Stimulated activated CD4-positive, alpha-beta T cell treated with anti-CD3 and anti-CD28 coated beads, TNF-alpha, amount 100 ng/mL, for 1 hour (primary cell): ENCODE results near the gene PRKCE.

Experiments used
- DNase-seq, 3 donors: peaks; one replicate each; pipeline ENCODE4 v3.0.0-alpha.2; 2020; ENCODE audit warnings: low read depth in 3 of 3, low spot score in 1 of 3

PRKCE gene

DNA sequence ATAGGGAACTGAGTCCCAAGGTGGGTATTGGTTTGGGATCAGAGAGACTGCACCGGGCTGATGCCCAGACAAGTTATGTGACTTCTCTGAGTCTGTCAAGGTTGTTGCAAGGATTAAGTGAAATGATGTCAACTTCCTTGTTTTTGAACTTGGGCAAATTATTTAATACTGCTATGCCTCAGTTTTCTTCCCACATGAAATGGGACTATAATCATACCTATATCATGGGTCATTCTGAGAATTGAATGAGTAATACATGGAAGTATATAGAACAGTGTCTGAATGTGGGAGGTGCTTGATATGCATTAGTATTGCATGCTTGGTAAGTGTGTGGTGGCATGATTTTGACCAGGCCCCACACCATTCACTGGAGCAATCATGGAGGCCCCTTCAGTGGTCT lies 99.0 kb downstream of the PRKCE start:
- no peak for DNase-seq

DNA sequence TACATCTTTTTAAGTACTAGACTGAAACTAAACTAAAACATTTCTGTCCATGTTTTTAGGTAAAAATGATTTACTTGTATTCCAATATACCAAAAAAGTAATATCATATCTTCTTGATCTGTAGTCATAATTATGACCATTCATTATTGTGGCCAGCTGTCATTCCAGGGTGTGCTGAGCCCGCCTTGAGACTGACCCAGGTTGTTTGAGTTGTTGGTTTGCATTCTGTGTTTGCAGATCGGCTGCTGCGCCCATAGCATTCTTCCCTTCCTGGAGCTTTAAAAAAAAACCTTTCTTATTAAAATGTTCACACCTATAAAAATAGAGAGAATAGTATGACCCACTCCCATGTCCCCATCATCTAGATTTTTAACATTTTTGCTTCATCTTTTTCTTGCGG lies 101.9 kb downstream of the PRKCE start:
- DNase-seq = no peak

DNA sequence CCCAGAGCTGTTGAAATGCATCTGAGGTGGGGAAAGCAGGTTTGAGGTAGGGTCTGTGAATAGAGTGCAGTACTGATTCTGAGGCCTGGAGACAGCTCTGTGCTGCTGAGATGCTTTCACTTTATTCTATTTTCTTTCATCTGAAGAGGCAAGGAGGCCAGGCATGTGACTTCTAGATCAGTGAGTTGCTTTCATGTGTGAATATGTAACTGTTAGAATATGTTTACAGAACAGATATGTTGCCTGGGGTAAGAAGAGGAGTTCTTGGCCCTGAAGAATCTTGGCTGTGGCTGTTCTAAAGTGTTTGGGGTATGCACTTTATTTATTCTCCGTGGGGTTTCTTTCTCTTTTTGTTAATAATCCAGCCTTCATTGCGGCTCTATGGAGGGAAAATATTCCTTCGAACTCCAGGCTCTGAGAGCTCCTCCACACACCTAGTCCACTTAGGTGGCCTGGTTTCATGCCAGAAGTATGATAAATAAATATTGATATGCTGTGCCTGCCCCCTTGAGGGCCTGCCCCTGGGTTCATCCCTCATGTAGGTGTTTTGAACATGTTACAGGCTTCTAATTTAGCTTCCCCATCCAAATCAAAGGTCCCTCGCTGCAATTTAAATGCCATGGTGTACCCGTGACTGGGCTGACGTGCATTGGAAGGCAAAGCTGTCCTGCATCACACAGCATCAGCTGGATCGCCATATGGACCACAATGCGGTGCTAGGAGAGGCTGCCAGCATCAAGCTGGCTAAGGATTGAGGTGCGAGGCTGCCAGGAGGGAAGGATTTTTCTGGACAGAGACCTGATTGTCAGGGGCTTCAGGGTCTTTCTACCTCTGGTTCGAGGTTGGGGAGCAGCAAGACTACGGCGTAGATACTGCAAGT lies 102.9 kb downstream of the PRKCE start:
- DNase-seq = no peak

DNA sequence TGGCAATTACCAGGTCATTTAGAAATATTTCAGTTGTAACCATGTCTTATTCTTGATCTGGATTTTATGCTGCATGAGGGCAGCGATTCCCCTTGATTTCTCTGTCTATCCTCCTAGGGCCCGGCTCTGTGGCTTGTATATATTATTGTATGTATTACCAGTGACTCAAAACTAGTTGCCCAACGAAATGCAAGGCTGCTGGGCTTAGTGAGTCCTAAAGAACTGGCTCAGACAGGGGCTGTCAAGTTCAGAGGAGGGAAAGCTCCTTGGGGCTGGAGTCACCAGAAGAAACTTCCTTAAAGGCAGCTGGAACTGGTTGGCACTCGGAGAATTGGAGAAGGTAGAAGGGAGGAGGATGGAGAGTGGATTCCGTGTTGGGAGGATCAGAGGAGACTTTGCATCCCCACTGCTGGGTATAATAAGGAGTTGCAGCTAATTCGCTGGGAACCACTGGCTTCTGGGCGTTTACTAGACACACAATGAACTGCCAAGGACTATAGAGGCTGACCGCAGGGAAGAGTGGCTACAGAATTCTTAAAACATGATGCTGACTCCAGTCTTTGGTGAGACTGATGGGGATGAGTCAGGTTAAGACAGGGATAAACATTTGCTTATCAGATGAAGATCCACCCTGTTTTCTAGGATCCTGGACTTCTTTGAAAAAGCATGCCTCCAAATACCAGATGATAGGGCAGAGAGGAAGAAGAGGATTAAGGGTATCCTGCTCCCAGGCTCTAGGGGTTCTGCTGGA lies 104.3 kb downstream of the PRKCE start:
- DNase-seq = no peak

DNA sequence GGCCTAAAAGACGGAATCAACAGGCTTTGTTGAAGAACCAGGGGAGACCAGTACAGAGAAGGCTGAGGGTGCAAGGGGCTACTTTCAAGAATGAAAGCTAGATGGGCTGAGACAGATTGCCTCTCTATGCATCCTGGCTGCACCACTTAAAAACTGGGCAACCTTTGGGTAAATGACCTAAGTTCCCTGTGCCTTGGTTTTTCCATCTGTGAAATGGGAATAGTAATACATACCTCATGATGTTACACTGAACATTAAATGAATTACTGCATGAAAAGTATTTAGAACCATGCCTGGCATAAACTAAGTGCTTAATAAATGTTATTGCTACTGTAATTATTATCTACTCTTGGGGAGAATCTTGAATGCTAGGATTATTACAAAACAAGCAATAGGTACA lies 106.5 kb downstream of the PRKCE start:
- no peak for DNase-seq

DNA sequence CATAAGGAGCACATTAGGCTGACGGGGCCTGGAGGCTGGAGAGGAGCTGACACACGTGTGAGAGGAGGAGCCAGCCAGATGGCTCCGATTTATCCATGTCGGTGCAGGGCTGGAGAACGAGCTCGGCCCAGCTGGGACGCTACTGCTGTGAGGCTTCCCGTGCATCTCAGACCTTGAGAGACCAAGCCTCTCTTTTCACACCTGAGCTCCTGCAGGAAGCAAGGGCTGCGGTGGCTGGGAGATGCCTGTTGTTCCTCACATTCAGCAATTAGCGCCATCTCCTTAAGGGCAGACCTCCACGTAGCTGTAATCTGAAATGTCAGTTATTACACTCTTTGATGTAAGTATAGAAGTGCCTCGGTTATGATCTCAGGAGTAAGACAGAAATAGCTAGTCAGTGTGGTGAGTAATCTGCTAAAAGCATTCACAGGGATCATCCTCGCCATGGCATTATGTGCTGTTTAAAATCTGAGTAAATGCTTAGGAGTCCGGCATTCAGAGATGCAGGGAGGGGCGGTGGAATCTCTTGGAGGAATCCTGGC lies 107.9 kb downstream of the PRKCE start:
- DNase-seq = no peak

DNA sequence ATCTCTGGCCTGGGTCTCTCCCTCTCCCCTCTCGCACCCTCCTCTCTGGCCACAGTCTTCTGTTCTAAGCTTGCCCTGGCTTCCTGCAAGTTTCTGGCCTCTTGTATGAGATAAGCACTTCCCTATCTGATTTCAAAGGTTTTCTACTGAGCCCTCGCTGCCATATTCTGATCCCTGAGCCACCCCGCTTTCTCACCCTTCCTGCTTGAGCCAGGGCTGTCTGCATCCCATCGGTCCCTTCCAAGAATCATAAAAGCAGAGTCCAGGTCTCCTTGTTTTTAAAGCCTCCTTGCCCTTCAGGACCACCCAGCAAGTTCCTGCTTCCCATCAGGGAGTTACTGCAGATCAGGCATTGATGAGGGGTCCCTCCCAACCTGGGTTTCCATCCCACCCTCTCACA lies 110.2 kb downstream of the PRKCE start:
- no peak for DNase-seq

DNA sequence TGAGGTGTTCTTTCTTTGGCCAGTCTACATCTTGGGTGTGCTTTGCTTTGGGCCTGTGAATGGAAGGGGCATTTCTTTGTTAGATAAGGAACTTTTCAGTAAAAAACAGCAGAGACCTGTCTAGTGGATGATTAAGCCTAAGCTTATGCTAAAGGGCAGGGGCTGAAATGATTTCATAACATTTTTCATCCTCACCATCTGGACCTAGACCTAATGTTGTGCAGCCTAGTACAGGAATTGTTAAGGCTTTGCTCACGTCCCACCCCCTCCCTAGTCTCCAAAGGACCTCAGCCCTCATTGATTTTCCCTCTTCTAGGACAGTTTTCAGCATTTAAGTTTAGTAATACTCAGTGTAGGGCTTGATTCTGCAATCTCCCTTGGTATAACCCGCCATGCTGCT lies 111.8 kb downstream of the PRKCE start:
- DNase-seq = no peak

DNA sequence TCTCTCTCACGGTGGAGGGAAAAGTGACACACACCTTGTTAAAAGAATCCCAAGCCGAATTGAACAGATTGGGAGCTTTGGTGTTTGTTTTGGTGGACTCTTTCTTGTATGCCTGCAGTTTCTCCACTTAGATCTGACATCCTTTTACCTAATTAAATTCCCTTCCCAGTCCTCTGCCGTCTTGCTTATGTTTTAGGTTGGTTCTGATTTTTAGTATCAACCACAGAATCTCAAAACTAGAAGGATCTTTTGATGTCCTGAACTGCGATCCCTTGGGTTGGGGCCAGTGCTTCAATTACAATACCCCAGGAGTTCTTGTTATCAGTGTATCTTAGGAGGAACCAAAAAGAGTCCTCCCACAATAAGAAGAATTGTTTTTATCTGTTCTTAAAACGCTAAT lies 112.3 kb downstream of the PRKCE start:
- DNase-seq = no peak

DNA sequence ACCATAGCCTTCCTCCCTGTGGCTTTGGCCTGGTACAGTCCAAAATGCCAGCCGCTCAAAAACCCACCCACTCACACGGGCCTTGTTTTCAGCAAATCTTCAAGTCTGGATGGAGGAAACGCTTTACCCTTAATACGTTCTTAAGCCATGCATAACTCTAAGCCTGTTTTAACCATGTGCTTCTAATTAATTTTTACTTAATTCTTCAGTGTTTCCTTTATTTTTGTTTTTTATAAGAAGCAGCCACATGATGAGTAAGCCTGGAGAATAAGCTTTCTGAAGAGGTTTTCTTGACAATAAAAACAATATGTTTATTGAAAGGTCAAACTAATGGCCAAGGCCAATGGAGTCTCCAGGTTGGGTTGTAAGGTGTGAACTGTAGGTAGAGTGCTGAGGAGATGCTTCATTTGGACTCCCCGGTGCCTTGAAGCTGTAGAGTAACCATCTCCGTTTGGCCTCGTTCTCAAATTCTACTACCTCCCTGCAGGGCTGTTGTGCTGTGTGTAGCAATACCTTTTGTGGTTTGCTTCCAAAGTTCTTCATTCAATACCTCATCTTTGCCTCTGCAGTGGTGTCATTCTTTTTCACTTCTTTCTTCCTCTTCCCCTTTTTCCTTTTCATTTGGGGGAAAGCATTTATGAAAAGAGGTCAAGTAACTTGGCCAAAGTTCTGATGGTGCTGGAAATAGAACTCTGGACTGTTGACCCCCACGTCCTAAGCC lies 113.7 kb downstream of the PRKCE start:
- no peak for DNase-seq

DNA sequence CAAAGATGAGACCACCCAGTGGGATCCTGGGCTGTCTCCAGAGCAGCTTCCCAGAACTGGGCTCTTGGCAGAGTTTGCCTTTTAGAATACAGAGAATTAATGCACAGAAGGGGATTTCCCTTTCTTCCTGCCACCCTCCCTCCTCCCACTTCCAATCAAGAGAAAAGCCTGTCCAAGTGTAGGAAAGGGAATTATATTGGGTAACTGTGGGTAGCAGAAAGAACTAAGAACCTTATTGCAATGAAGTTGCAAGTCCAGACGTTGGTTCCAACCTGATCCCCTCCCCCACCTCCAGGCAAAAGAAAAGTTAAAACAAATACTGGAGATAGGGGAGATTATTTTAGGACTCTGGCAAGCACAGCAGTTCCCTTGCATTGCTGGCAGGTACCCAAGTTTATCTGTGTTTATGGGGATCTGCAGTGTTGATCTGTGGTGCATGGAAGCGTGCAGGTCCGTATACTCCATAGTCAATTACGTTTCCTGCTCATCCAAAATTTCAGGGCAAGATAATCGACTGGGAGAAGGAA lies 114.3 kb downstream of the PRKCE start:
- DNase-seq = no peak

DNA sequence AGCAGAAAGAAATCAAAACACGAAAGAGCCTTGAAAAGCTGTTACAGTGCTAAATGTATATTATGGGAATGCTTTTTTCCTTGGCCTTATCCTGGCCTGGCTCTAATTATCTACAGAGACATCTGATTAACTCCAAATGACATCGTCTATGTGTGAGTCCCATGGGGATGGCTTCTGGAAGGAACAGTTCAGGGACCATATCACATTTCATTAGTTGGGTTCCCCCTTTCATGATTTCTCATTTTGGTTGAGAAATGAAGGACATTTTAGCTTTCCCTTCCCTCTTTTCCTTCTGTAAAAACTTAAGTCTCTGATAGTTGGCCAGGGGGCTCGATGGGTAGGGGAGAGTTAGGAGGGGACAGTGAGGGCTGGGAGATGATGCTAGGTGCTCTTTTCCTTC lies 116.7 kb downstream of the PRKCE start:
- no peak for DNase-seq

DNA sequence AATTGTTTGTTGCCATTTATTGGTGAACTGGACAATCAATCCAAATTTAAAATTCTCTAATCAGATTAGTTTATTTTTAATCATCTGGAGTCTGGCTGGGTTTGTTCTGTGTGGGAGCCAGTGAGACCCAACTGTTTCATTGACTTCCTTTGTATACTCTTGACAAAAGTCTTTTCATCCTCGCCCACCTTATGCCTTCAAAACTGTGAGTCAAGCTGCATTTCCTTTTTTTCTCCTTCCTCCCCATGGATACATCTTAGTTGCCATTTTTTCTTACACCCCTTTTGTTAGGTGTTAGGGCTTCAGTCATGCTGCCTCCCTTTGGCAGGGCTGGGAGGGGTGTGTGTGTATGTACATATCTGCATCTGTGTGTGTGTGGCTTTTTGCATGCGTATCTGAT lies 117.6 kb downstream of the PRKCE start:
- no peak for DNase-seq

DNA sequence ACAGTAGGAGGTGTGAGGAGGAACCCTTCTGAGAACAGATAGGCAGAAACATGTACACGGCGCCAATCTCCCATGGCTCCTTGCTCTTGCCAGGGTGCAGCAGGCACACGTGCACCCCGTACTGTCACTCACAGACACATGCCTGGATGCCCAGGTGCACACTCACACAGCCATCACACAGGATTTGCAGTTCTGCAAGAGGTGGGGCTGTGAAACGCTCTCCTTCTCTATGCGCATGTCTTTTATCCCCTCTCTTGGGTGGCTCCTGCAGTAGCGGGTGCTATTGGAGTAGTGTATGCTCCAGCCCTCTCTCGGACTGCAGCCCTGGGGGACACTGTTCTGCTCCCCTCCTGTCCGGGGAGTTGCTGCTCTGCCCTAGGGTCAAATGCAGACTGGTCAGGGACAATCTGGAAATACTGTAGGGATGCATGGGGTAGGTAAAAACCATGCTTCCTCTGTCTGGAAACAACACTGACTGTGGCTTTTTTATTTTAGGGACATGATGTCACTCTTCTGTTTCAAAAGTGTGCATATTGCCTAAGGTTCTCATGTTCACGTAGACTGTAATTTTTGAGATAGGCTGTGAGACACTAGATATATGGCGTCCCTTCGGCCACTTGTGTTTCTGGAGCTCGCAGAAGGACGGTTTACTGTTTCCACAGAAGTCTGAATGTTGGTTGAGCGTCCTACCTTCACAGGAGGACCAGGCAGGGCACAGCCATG lies 118.5 kb downstream of the PRKCE start:
- no peak for DNase-seq

DNA sequence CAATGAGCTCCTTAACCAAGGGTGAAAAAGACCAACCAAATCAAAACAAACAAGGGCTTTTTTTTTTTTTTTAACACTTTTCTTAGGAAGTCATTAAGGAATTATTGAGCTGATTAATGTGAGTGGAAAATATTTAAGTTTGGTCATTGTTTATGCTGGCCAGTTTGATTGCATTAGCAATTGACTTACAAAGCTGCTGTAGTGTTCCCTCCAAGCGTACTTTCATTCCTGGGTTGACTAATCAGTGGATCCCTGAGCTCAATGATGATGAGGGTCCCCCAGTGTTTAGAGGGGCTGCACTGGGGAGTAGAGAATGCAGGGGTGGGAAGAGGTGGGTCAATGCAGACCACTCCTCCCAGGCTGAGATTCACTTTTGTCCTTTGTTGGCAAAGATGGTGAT lies 119.3 kb downstream of the PRKCE start:
- no peak for DNase-seq

DNA sequence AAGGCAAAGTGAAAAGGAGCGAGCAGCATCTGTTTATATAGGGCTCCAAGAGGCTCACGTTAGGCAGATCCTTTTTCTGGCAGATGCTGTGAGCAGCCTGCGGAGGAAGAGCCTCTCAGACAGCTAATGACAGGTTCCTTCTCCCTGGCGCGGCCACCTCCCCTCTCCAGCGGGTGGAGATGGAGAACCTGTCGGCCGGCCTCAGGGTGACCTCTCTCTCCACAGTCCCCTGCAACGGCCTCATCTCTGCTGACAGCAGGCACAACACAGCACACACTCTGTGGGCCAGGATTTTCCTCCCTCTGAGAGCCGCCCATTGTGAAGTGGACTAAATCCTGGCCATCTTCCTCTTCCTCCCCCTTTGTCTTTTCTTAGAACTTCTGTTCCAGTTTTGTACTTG lies 119.8 kb downstream of the PRKCE start:
- no peak for DNase-seq

DNA sequence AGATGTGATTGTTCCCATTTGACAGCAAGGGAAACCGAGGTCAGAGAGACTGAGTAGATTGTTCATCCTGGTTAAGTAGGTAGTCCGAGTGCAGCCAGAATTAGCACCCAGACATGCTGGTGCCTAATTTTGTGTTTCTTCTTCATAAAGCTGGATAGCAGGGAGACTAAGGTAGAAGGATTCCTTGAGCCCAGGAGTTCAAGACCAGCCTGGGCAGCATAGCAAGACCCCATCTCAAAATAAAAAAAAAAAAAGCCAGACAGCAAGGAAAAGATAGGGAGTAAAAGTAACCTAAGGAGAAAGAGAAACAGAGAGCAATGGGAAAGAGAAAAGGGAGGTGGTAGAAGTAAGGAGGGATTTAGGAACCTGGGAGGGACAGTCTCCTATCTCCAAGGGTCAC lies 120.6 kb downstream of the PRKCE start:
- no peak for DNase-seq

DNA sequence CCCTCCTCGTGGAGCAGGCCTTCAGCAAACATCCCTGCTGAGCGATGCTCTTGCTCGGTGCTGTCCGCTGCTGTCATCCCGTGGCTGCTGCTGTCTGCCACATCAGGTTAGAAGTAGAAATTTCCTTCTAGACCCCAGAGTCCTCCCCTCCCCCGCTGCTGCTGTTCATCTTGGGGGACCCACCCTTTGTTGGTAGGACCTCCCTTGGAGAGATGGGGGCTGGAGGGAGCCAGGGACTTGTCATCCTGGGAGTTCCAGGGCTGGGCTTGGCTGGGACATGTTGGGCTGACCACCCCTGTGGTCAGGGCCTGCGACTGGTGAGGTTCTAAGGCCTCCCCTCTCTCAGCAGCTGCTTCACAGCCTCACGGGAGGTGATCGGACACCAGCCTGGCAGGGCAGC lies 122.4 kb downstream of the PRKCE start:
- no peak for DNase-seq

DNA sequence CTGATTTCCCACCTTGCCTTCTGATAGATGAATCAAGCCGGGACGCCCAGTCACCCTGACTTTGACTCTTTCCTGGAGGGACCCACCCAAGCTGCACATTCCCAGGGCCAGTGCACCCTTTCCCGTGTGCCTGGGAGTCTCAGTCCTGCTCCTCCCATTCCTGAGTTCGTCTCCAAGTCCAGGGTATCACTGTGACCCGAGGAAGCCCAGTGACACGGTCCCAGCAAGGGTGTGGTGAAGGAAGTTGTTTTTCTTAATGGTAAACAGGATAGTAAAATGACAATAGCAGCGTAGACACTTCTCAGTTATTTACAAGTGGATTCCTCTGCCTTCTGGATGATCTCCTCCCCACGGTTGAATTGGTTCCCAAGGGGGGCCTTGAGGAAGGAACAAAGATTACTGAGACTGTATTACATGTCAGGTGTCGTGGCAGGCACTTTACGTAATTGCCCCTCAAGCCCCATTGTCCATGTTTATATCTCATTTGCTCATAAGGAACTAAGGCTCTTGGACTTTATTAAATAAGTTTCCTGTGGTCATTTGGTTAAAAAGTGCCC lies 123.3 kb downstream of the PRKCE start:
- no peak for DNase-seq

DNA sequence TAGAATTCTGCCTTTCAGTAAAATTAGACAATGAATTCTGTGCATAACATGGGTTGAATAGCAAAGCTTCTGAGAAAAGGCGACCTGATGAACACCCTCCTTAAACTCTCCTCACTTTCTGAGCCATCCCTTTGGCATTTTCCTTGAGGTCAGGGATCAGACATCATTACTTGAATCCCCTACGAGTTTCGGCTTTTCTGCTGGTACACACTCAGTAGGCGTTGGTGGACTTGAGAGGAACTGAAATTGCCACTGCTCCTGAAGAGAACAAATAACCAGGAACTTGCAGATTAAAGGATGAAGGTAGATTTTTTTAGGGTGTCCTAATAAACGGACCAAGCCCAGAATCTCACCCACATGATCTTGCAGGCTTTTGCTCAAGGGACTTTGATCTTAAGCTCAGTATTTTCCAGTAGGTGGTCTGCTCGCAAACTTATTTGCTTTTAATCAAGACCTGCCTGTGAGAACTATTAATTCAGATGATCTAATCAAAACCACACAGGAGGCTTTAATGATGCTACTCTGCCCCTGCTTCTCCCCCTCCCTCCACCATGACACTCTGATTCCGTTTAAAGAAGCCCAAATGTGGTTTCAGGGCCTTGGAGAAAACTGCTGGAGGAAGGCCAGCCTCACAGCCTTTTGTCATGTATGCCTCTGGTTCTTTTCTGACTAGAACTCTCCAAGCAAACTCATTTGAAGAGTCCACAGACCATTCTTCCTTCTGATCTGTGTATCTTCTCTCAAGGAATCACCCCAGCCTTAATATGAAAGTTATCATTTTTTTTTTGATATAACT lies 124.9 kb downstream of the PRKCE start:
- DNase-seq = no peak
